T-helper 2 cell (primary cell): ENCODE results near the gene IL4.

Source experiments
- DNase-seq, 5 experiments: peaks; one replicate each; pipeline versions ENCODE4 v3.0.0 to v3.0.0-alpha.2; 2012 to 2022

Gene IL4

GRCh38 chr5:132658381-132659302, 15.1 kb upstream of the IL4 start:
- DNase-seq: peak in 1 of 5 experiments; percentile 66

- peak in 1 of 5 experiments; percentile 18 for DNase-seq
Measured at GRCh38 chr5:132659598-132660493, 13.9 kb upstream of the IL4 start.

DNA sequence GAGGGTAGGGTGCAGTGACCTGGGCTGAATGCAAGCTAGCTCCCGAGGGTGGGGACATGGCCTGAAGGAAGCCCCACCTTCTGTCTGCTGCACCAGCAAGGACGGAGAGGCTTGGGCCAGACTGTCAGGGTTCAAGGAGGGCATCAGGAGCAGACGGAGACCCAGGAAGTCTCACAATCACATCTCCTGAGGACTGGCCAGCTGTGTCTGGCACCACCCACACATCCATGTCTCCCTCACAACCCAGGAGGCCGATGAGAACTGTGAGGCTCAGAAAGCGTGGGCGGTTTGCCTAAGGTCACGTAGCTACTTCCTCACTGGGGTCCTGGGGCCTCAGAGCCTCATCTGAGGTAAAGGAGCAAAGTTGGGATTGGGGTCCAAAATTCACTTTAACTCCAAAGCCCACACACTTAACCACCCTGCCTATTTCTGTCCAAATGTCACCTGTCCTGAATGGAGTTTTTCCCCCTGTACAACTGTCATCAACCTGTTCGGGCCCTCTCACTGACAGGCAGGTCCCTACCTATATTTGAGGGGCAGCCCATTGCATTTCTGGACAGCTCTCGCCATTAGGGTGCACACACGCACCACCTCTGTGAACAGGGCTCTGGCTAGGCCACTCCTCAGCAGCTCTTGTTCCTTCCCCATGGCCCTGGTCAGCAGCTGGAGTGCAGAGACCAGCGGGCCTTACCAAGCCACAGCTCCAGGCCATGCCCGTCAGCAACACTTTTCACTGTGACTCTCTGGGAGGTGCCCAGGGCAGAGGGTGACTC, 12.4 kb upstream of the IL4 start:
- DNase-seq: peak in 1 of 5 experiments; percentile 30

- DNase-seq: no peak
Measured at GRCh38 chr5:132662004-132662401, 11.8 kb upstream of the IL4 start.

- DNase-seq: peak in 3 of 5 experiments; percentile 36 to 91 (median 45)
Measured at GRCh38 chr5:132662925-132663770, 10.6 kb upstream of the IL4 start.

DNA sequence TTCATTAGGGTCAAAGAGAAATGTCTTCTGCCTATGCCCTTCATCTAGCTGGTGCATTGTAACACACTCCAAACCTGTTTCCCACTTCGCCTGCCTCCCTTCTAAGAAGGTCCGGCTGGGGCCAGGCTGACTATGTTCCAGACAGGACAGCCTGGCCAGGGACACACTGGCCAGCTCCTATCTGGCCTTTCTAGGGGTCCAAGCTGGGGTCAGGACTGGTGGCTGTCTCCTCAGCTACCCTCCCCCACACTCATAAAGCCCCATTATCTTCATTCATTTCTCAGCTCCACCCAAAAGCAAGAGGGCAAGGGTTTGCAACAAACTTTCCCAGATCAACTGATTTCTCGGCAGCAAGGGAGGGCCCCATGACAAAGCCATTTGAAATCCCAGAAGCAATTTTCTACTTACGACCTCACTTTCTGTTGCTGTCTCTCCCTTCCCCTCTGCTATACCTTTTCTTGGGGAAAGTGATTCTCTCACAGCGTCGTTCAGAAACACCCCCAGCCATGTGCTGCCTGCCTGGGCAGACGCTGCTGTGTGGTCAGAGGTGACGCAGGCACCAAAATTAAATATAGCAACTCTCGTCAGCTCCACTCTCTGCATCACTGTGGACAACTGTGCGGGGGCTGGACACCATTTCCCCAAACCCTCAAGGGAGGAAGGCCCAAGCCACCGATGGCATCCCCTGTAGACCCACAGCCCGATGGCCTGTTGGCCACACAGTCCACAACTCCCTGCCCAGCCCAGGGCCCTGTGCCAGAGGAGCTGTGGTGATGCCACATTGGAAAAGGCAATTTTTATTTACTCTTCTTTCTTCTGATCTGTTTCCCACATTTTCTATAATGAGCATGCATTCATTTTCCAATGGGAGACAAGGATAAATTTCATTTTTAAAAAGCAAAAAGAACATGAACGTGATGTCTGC, 9.8 kb upstream of the IL4 start:
- DNase-seq: peak in 1 of 5 experiments; percentile 72

GRCh38 chr5:132664696-132665209, 9.0 kb upstream of the IL4 start:
- no peak for DNase-seq

- no peak for DNase-seq
Measured at GRCh38 chr5:132665574-132666080, 8.2 kb upstream of the IL4 start.

DNA sequence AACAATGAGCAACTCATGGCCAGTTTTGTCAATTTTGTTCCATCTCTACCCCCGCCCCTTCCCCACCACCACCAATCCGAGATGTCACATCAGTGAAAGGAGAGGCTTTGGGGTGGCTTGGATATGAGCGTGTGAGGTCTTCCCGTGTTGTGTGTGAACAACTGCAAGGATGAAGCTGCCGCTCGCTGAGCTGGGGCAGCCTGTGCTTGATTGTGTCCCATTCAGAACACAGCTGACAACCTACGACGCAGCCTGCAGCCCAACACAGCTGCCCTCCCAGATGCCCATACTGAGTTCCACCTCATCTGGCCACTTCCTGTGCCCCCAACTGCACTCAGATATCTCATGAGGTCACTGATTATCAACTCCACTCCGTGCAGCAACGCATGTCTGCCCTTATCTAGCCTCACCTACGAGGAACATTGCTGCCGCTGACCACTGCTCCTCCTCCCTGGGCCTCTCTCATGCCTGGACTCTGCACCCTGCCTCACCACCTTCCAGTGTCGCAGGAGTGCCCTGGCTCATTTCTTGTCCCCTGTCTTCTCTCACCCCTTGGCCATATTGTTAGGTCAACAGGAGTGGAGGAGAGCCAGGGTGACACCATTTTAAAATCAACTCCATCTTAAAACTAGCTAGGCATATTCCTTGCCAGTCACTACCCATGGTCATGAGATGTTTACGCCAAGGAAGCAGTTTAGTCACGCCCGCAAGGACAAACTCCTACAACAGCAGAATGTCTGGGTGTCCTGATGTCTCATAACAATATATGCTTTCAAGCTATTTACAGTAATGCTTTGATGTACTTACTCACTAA, 7.3 kb upstream of the IL4 start:
- no peak for DNase-seq

- DNase-seq: no peak
Measured at GRCh38 chr5:132667309-132667708, 6.5 kb upstream of the IL4 start.

GRCh38 chr5:132667761-132668705, 5.8 kb upstream of the IL4 start:
- DNase-seq: no peak

DNA sequence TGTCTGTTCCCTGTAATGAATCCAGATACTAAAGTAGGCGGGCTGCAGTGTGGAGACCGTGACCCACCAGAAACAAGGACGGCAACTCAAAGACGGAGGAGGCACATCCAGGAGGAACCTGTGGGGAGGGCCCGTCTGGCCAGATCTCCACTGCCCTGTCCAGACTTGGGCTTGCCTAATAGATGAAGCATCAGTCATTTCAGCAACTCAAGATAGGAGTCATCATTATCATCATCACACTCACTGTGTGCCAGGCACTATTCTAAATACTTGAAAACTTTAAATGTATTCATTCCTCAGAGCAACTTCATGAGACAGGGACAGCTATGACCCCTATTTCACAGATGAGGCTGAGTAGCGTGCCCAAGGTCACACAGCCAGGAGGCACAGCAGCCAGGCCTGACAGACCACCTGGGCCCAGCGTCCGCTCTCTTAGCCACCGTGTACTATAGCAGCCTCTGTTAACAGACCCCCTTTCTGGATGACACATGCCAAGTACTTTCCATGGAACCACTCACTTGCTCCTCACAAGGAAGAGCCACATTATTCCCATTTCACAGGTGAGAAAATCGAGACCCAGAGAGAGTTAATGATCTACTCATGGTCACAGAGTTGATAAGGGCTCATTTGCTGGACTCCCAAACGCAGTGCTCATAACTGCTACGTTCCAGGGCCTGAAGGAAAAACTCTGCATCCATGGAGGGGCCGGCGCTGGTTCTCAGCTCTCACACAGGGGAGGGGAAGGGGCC, 4.9 kb upstream of the IL4 start:
- DNase-seq: no peak

DNA sequence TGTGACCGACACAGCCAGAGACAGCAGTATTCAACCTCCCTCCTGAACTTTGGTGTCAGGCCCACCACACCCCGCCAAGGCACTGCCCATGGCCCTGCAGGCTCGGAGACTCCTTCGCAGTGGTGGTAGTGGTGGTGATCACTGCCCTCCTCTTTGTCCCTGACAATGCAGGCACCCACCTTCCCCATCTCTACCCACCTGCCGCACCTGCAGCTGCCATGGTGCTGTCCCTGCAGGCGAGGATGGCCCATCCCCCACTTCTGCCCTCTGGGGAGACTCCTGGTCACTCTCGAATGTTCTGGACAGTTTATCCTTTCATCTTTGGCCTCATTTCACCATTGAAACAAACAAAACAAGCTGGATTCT, 4.4 kb upstream of the IL4 start:
- DNase-seq: no peak

DNA sequence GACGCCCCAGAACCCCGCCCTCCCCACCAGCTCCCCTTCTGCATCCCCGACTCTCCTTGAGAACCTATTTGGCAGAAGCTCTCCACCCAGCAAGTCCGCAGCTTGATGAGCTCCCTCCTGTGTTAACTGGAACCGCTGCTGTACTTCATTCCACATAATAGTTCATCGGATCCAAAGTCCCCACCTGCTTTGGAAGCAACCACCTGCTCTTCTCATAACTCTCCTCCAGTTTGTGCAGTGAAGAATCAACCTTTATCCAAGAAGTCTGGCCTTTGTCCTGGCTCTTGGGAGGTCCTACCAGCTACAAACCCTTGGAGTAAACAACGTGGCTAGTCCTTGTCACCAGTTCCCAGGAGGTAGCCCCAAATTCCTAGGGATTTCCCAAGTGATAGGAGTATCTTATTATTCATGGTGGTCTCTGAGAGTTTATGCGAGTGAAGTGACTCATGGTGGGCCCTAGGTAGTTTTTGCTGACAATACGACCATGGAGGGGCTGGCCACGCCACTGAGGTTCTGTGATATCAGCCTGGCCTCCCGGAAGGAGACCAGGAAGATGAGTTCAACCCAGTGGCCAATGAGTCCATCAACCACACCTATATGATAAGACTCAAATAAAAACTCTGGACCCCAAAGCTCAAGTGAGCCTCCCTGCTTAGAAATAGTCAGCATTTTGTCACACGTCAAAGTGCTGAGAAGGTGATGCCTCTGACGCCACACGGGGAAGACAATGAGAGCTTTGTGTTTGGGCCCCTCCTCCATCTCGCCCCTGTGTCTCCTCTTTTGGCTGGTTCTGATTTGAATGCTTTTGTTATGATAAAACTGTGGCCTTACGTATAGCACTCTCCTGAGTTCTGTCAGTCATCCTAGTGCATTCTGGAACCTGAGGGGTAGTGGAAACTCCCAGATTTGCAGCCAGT, 3.6 kb upstream of the IL4 start:
- DNase-seq: no peak

DNA sequence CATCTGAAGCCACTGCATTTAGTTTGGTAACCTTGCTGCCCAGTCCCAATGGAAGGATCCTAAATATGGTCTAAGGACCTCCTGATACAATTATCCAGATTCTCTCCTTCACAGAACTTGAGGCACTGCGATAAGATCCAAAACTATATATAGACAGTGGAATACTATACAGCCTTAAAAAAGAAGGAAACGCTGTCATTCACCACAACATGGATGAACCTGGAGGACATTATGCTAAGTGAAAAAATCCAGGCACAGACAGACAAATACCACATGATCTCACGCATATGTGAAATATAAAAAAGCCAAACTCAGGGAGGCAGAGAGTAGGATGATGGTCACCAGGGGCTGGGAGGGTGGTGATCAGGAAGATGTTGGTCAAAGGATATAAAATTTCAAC, 2.8 kb upstream of the IL4 start:
- DNase-seq: no peak

DNA sequence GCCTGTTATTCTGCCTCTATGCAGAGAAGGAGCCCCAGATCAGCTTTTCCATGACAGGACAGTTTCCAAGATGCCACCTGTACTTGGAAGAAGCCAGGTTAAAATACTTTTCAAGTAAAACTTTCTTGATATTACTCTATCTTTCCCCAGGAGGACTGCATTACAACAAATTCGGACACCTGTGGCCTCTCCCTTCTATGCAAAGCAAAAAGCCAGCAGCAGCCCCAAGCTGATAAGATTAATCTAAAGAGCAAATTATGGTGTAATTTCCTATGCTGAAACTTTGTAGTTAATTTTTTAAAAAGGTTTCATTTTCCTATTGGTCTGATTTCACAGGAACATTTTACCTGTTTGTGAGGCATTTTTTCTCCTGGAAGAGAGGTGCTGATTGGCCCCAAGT, 301 bp upstream of the IL4 start:
- DNase-seq: no peak
